Measurements from ENCODE around the gene EPHA8.

Gene EPHA8

GRCh38 chr1:22562584-22563583, at the start of gene EPHA8:
Gene EPHA8 (plus strand): TSS chr1:22563489. CDS start chr1:22563636, 147 bp downstream.
- Histone ChIP-seq H3K4me1 (ENCODE audit: insufficient read depth, low read length) (peaks cover 4% of the 10 kb centered on the region), H3K36me3 (ENCODE audit: insufficient read depth, low read length) (no peaks in the 10 kb centered on the region), H3K9me3 (ENCODE audit: control insufficient read depth, insufficient read depth, low read length) (no peaks in the 10 kb centered on the region), H3K9ac (ENCODE audit: low read depth, low read length) (peak within 1 kb of the TSS; percentile 49)

GRCh38 chr1:22516906-22517571, 46.2 kb upstream of the EPHA8 start:
- Histone ChIP-seq H3K9ac (ENCODE audit: low read depth, low read length) (no peak overlapping the region), H3K4me1 (ENCODE audit: insufficient read depth, low read length) (no peaks in the 10 kb centered on the region), H3K9me3 (ENCODE audit: control insufficient read depth, insufficient read depth, low read length) (no peaks in the 10 kb centered on the region), H3K36me3 (ENCODE audit: insufficient read depth, low read length) (peaks cover 7% of the 10 kb centered on the region; the same call in 1 of the 2 replicates)

- Histone ChIP-seq H3K9me3 (ENCODE audit: control insufficient read depth, insufficient read depth, low read length) (no peaks in the 10 kb centered on the region), H3K36me3 (ENCODE audit: insufficient read depth, low read length) (peaks cover 7% of the 10 kb centered on the region; the same call in 1 of the 2 replicates), H3K9ac (ENCODE audit: low read depth, low read length) (no peak overlapping the region), H3K4me1 (ENCODE audit: insufficient read depth, low read length) (no peaks in the 10 kb centered on the region)
These were observed 45.3 kb upstream of the EPHA8 start for GRCh38 chr1:22517956-22518355.

GRCh38 chr1:22518379-22518778, 44.9 kb upstream of the EPHA8 start:
- H3K4me1 ChIP-seq (ENCODE audit: insufficient read depth, low read length): no peaks in the 10 kb centered on the region
- H3K36me3 ChIP-seq (ENCODE audit: insufficient read depth, low read length): peaks cover 7% of the 10 kb centered on the region; the same call in 1 of the 2 replicates

DNA sequence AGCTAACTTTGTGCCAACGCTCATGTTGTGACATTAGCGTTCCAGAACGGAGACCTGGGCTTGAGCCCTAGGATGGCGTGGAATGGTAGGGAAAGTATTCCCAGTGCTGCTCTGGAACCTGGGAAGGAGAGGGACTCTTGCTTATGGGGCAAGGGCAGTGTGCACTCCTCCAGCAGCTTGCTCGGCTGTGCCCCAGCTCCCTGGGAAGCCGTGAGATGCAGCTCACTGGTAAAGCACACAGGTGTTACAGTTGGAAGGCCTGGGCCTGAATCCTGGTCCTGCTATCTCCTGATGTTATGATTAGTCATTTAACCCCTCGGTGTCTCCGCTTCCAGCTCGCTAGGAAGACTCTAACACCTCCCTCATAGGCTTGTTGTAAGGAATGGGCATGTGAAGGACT, 42.4 kb upstream of the EPHA8 start:
- Histone ChIP-seq H3K9ac (ENCODE audit: low read depth, low read length) (no peak overlapping the region), H3K36me3 (ENCODE audit: insufficient read depth, low read length) (peaks cover 7% of the 10 kb centered on the region; the same call in 1 of the 2 replicates), H3K4me1 (ENCODE audit: insufficient read depth, low read length) (no peaks in the 10 kb centered on the region), H3K9me3 (ENCODE audit: control insufficient read depth, insufficient read depth, low read length) (no peaks in the 10 kb centered on the region)

More at GRCh38 chr1:22518379-22518778, 44.9 kb upstream of the EPHA8 start:
- Histone ChIP-seq H3K9ac (ENCODE audit: low read depth, low read length) (no peak overlapping the region), H3K9me3 (ENCODE audit: control insufficient read depth, insufficient read depth, low read length) (no peaks in the 10 kb centered on the region)

DNA sequence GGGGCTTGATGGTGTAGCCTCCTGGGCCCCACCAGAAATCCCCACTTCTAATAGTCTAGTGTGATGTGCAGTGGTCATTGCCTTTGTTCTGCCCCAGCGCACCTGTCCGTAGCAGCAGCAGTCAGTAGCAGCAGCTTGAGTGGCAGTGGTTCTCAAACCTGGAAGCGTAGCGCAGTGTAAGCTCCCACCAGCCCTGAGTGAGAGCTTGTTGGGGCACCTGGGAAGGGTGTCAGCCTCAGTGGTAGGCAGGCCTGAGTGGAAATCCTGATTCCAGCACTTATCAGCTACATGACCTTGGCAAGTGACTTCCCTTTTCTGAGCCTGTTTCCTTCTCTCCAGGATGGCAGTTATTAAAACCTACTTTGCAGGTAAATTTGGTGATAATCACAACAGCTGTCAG, 41.6 kb upstream of the EPHA8 start:
- no peaks in the 10 kb centered on the region for H3K4me1 ChIP-seq (ENCODE audit: insufficient read depth, low read length)
- H3K9me3 ChIP-seq (ENCODE audit: control insufficient read depth, insufficient read depth, low read length): no peaks in the 10 kb centered on the region
- no peak overlapping the region for H3K9ac ChIP-seq (ENCODE audit: low read depth, low read length)
- peaks cover 7% of the 10 kb centered on the region; the same call in 1 of the 2 replicates for H3K36me3 ChIP-seq (ENCODE audit: insufficient read depth, low read length)

DNA sequence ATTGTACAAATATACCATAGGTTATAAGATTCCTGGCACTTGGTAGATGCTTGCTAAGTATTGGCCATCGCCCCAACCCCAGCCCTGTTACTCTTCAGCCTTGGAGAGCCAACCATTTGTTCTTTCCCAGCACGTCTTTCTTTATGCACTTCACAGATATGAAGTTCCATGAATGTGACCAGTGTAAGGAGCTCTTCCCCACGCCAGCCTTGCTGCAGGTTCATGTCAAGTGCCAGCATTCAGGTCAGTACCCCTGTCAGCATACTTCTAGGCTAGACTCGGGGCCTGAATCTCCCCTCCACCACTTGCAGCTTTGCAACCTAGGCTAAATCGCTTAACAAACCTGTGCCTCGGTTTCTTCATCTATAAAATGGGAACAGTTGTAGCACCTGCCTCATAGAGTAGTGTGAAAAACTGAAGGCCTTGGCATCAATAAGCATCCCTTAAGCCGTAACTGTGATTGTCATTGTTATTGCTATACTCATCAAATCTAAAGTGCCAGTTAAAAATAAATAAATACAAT, 41.0 kb upstream of the EPHA8 start:
- Histone ChIP-seq H3K9ac (ENCODE audit: low read depth, low read length) (no peak overlapping the region), H3K9me3 (ENCODE audit: control insufficient read depth, insufficient read depth, low read length) (no peaks in the 10 kb centered on the region), H3K36me3 (ENCODE audit: insufficient read depth, low read length) (peaks cover 7% of the 10 kb centered on the region; the same call in 1 of the 2 replicates), H3K4me1 (ENCODE audit: insufficient read depth, low read length) (no peaks in the 10 kb centered on the region)

GRCh38 chr1:22524481-22524880, 38.8 kb upstream of the EPHA8 start:
- peaks cover 4% of the 10 kb centered on the region; the same call in 1 of the 2 replicates for H3K36me3 ChIP-seq (ENCODE audit: insufficient read depth, low read length)
- H3K9ac ChIP-seq (ENCODE audit: low read depth, low read length): no peak overlapping the region

GRCh38 chr1:22525211-22525610, 38.1 kb upstream of the EPHA8 start:
- H3K9me3 ChIP-seq (ENCODE audit: control insufficient read depth, insufficient read depth, low read length): no peaks in the 10 kb centered on the region
- no peak overlapping the region for H3K9ac ChIP-seq (ENCODE audit: low read depth, low read length)
- H3K4me1 ChIP-seq (ENCODE audit: insufficient read depth, low read length): no peaks in the 10 kb centered on the region
- no peaks in the 10 kb centered on the region for H3K36me3 ChIP-seq (ENCODE audit: insufficient read depth, low read length)

More at GRCh38 chr1:22524481-22524880, 38.8 kb upstream of the EPHA8 start:
- Histone ChIP-seq H3K4me1 (ENCODE audit: insufficient read depth, low read length) (no peaks in the 10 kb centered on the region), H3K9me3 (ENCODE audit: control insufficient read depth, insufficient read depth, low read length) (no peaks in the 10 kb centered on the region)

DNA sequence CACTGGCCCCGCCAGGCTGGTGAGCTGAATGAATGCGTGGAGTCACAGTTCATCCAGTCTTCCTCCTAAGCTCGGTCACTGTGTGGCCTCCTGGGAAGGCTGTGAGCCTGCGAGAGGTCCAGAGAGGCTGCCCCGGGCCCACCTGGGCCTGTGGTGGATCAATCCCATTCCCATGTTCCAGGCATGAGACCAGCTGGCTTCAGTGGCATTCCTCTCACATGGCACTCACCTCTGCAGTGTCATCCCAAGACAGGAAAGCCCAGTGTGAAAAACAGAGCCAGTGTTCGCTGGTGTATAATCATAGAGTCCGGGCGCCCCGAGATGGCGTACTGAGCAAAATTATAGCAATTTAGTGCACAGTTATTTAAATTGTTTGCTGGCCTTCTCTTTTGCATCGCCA, 37.6 kb upstream of the EPHA8 start:
- H3K9ac ChIP-seq (ENCODE audit: low read depth, low read length): no peak overlapping the region

GRCh38 chr1:22526098-22526497, 37.2 kb upstream of the EPHA8 start:
- Histone ChIP-seq H3K9me3 (ENCODE audit: control insufficient read depth, insufficient read depth, low read length) (no peaks in the 10 kb centered on the region), H3K9ac (ENCODE audit: low read depth, low read length) (no peak overlapping the region), H3K36me3 (ENCODE audit: insufficient read depth, low read length) (no peaks in the 10 kb centered on the region), H3K4me1 (ENCODE audit: insufficient read depth, low read length) (no peaks in the 10 kb centered on the region)

More for the DNA sequence above, 37.6 kb upstream of the EPHA8 start:
- Histone ChIP-seq H3K4me1 (ENCODE audit: insufficient read depth, low read length) (no peaks in the 10 kb centered on the region), H3K9me3 (ENCODE audit: control insufficient read depth, insufficient read depth, low read length) (no peaks in the 10 kb centered on the region), H3K36me3 (ENCODE audit: insufficient read depth, low read length) (no peaks in the 10 kb centered on the region)

GRCh38 chr1:22526677-22527076, 36.6 kb upstream of the EPHA8 start:
- Histone ChIP-seq H3K36me3 (ENCODE audit: insufficient read depth, low read length) (no peaks in the 10 kb centered on the region), H3K9me3 (ENCODE audit: control insufficient read depth, insufficient read depth, low read length) (no peaks in the 10 kb centered on the region), H3K9ac (ENCODE audit: low read depth, low read length) (no peak overlapping the region), H3K4me1 (ENCODE audit: insufficient read depth, low read length) (no peaks in the 10 kb centered on the region)

- no peaks in the 10 kb centered on the region for H3K36me3 ChIP-seq (ENCODE audit: insufficient read depth, low read length)
- H3K9me3 ChIP-seq (ENCODE audit: control insufficient read depth, insufficient read depth, low read length): no peaks in the 10 kb centered on the region
- no peaks in the 10 kb centered on the region for H3K4me1 ChIP-seq (ENCODE audit: insufficient read depth, low read length)
- H3K9ac ChIP-seq (ENCODE audit: low read depth, low read length): no peak overlapping the region
These were observed 36.2 kb upstream of the EPHA8 start for GRCh38 chr1:22527122-22527521.

DNA sequence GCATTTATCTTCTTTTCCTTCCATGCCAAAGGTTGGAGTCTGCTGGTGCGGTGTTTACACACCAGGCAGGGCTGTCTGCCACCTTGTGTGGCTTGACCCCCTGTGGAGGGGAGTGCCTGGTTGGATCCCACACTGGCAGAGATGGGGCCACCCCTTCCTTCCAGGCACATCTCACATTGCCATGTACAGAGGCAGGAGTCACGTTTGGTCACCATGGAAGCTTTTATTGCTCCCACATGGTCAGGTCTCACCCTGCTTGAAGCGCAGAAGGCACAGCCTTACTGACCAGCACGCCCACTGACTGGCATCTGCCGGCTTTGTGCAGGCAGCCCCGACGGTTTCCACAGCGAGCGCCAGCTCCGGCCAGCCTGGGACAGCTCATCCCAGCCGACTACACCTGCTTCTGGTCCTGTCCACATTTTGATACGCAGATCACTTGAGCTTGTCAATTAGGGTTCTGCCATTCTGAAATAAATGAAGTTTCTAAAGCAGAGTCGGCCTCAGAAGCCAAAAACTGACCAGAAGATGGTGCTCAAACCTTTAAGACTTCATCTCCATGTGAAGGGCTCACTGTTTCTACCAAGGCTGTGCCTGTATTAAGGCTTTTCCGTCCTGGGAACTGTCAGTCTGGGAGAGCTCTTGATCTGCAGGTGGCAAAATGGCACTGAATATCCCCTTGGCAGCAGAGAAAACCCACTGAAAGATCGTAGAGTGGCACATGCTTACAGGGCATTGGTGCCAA, 35.6 kb upstream of the EPHA8 start:
- H3K9ac ChIP-seq (ENCODE audit: low read depth, low read length): no peak overlapping the region
- H3K4me1 ChIP-seq (ENCODE audit: insufficient read depth, low read length): no peaks in the 10 kb centered on the region
- no peaks in the 10 kb centered on the region for H3K36me3 ChIP-seq (ENCODE audit: insufficient read depth, low read length)
- no peaks in the 10 kb centered on the region for H3K9me3 ChIP-seq (ENCODE audit: control insufficient read depth, insufficient read depth, low read length)
